T-helper 2 cell treated with Interferon-gamma antibody and Interleukin-4, amounts not matched to agents 100 ng/mL and 5 ng/mL, for 36 hours (primary cell): ENCODE measurements around the gene SOCS1. TPM values are rescaled to one million over a fixed set of nuclear protein-coding genes. Genes with fewer than 3 reads are reported as not detected.

Experiments
- intact Hi-C: fragments of 100-400 bp; cut with micrococcal nuclease; formaldehyde crosslinking; loops from one replicate; pipeline ENCODE4 v1.15.1; 2023
- total RNA-seq: library from RNA; stranded (reverse); gene quantifications from 2 replicates; pipeline ENCODE4 v1.2.3, GENCODE V29; 2022

SOCS1 gene
- total RNA-seq, 1 donor from 2014 or later: 156 TPM

GRCh38 chr16:11289202-11289601, 33.2 kb upstream of the SOCS1 start:
- intact Hi-C loops: no loop called here

GRCh38 chr16:11285842-11286241, 29.8 kb upstream of the SOCS1 start:
- intact Hi-C loops: no loop called here

- intact Hi-C loops: no loop called here
These were observed 27.8 kb upstream of the SOCS1 start for GRCh38 chr16:11283820-11284248.

DNA sequence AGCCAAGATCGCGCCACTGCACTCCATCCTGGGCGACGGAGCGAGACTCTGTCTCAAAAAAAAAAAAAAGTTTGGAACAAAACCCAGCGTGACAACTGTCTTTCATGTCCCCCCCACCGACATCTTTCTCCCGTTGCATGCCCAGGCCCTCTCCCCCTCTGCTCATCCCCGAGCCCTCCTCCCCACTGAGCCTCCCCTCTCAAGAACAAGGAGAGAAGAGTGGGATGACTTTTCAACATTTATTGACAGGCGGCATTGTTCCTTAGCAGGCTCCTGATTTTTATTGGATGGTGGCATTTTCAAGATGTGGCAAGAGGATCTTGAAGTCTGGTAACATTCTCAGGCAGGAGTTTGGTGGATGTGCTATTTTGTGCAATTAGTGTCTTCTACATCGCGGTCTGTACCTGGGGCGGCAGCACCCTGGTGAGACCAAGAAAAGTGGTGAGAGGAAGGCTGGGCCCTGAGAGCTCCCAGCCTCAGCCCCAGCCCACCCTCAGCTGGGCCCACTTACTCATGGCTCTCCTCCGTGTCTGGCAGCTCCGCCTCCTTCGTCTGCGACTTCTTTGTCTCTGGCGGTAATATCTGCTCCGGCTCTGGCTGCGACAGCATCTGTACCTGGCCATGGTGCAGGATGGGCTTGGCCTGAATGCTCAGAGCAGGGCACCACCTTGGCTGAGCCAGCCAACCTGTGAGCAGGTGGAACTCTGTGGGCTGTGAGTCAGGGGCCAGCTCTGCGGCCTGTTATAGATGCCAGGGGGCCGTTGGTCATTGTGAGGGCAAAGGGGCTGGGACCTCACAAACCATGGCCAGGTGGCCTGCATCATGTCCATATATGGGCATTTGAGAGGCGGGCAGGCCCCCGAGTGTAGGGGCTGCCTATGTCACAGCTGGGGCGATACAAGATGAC, 24.9 kb upstream of the SOCS1 start, which contains the start of gene PRM1:
PRM1 (minus strand) TSS at position 715 of the 907 bp plus-strand sequence; CDS start at position 623, 92 bp downstream.
- intact Hi-C loops: no loop called here

DNA sequence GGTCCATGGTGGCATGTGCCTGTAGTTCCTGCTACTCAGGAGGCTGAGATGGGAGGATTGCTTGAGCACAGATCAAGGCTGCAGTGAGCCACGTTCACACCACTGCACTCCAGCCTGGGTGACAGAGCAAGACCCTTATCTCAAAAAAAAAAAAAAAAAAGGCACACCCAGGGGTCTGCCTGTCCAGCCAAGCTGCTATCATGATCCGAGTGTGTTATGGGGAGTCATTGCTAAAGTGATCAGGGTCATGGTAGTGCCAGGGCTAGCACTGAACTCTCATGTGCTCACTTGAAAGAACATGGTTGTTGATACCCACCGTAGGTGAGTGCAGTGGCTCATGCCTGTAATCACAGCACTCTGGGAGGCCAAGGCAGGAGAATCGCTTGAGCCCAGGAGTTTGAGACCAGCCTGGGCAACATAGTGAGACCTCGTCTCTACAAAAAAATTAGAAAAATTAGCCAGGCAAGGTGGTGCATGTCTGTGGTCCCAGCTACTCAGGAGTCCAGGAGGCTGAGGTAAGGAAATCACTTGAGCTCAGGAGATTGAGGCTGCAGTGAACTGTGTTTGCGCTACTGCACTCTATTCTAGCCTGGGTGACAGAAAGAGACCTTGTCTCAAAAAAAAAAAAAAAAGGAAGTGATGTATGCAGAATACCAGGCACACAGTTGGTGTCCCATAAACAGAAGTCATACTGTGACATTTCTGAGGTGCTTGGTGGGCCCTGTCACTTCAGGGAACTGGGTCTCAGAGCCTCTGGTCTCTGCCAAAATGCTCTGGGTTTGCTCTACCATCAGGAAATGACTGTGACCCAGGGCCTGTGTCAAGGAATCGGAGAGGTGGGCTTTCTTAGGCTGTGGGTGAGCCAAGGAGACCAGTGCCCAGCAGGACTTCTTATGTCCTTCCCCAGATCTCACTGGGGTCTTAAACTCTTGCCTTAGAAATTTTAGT, 23.0 kb upstream of the SOCS1 start:
- intact Hi-C loops: no loop called here

DNA sequence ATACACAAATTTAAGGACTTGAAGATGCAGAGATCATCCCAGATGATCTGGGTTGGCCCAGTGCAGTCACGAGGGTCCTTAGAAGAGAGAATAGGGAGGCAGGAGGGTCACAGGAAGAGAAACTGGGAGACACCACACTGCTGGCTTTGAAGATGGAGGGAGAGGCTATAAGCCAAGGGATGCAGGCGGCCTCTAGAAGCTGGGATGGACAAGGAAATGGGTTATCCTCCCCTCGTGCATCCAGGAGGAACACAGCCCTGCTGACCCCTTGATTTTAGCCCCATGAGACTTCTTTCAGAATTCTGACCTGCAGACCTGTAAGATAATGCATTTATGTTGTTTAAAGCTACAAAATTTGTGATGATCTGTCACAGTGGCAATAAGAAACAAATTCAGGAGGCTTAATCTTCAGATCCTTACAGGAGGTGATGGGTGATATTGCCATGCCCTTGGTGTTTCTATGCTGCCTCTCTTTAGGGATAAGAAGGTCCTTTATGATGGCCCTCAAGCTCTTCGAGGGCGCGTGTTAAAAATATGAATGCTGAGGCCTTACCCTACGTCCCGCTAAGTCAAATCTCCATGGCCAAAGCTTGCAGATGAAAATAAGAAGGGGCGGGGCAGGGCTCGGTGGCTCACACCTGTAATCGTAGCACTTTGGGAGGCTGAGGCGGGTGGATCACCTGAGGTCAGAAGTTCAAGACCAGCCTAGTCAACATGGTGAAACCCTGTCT, 21.8 kb upstream of the SOCS1 start:
- intact Hi-C loops: no loop called here

- intact Hi-C loops: no loop called here
These were observed 21.0 kb upstream of the SOCS1 start for GRCh38 chr16:11276896-11277593.

- intact Hi-C loops: no loop called here
These were observed 20.3 kb upstream of the SOCS1 start, which contains the start of gene PRM2 for GRCh38 chr16:11276143-11276895. Gene PRM2, minus strand, starts transcription at chr16:11276480. Its CDS starts 110 bp downstream, at chr16:11276370.

- intact Hi-C loops: no loop called here
These were observed 19.0 kb upstream of the SOCS1 start for GRCh38 chr16:11274964-11275363.

DNA sequence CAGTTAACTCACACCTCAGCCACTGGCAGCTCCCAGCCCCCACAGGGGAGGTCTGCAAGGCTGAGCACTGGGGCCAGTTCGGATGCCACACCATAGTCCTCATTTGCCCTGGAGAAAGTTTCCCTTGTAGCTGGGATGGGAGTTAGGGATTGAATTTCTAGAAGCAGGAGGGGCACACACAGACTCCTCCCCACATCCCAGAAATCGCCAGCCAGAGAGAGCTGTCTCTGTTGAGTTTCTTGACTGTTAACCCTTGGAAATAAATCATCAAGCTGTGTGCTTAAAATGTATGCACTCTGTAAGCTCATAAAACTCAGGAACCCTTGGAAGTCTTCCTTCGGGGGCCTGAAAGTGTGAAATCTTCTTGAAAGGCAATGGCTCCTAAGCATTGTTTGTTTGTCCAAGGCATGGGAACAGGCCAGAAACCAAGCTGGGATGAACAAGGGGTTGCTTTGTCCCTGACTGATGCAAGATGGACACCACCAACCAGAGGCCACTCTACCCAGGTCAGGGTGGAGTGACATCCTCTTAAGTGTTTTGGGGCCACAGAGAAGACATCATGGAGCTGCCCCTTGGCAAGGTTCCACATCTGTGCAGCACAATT, 17.8 kb upstream of the SOCS1 start:
- intact Hi-C loops: no loop called here

DNA sequence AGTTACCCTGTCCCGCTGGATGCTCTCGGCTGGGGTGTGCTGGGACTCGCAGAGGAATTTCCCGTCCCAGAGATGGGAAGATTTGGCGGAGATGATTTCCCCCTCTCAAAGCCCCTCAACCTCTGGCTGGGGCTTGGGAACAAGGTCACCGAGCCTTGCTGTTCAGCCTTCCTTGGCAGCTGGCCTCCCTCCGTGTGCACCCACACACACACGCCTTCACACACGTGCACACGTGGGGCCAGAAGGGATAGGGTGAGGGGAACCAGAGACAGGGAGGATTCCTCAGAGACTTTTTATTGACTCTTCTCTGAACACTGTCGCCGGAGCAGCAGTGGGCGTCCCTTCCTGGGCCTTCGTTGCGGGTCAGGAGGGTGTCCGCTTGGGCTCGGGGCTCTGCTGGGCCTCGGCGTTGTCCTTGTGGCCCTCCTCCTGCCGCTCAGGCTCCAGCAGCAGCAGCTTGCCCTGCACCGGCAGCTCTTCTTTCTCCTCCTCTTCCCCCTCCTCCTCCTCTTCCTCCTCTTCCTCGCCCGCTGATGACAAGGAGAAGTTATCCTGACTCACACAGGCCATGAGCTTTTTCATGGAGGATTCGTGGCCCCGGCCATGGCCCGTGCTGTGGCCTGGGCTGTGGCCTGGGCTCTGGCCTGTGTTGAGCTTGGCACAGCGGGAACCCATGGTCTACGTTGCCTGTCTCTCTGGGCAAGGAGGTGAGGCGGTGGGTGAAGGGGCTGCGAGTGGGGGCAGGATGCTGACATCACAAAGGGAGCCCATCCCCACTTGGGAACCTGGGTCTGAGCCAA, 17.1 kb upstream of the SOCS1 start, which contains the start of gene PRM3:
PRM3 (minus strand) TSS at position 709 of the 800 bp plus-strand sequence; CDS start at position 675, 34 bp downstream.
- intact Hi-C loops: no loop called here

GRCh38 chr16:11272484-11272883, 16.5 kb upstream of the SOCS1 start:
- intact Hi-C loops: no loop called here

DNA sequence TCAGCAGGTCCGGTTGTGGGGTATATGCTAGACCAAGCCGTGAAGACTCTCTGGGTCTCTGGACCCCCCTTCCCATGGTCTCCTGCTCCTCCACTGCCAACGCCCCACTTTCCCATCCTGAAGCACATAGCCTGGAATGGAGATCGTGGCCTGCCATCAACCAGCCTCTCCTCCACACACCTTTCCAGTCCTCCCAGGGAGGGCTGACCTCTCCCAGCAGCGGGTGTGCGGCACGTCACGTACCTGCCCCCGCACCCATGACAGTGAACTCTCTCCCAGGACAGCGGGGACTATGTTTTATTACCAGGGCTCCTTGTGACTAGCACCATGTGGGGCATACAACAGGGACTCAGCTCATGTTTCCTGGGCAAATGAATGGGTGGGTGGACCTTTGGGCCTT, 15.6 kb upstream of the SOCS1 start:
- intact Hi-C loops: no loop called here

- intact Hi-C loops: no loop called here
These were observed 14.7 kb upstream of the SOCS1 start for GRCh38 chr16:11270602-11271162.

GRCh38 chr16:11268921-11269375, 12.9 kb upstream of the SOCS1 start, which contains the start of gene TNP2:
Gene TNP2, minus strand, starts transcription at chr16:11269325. Its CDS starts 63 bp downstream, at chr16:11269262.
- intact Hi-C loops: no loop called here

- intact Hi-C loops: no loop called here
These were observed 9.1 kb upstream of the SOCS1 start for GRCh38 chr16:11265124-11265523.

DNA sequence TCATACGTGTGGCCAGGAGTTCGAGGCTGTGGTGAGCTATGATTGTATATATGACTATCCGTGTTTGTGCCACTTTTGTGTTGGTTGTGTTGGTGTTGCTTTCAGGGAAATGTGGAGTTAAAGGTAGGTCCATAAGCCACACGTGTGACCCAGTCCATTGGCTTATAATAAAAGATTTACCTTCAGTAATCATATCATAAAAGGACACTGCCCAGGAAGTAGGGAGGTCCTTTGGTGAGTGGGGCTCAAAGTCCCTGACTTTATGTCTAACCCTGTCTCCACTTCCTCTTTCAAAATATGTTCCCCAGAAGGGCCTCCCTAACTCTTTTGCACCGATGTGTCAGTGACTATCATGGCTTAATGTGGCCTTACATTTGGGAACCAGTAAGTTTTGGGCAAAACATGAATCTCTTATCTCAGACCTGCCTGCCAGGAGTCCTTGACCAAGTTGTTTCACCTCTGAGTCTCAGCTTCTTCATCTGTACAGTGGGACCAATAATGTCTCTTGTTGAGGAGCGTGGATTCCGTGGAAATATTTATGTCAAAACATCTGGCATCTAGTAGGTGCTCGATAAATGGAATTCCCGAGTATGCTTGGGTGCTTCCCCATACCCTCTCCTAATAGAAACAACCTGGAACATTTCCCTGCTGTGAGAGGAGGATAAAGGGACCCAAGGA, 8.3 kb upstream of the SOCS1 start:
- intact Hi-C loops: no loop called here
